ENCODE measurements around the gene SMIM35.

Gene SMIM35

GRCh38 chr11:118028626-118029025 lies 58.1 kb downstream of the SMIM35 start:
- TF ChIP-seq CTCF (conservative IDR thresholded peaks at IDR 0.05; ENCODE audit: low read depth, low read length) = no peak
- no peak overlapping the region for H3K4me3 ChIP-seq (ENCODE audit: low read length)
- no peak for DNase-seq (ENCODE audit: low read depth)

- H3K4me3 ChIP-seq (ENCODE audit: low read length) = no peak overlapping the region
- TF ChIP-seq CTCF (conservative IDR thresholded peaks at IDR 0.05; ENCODE audit: low read depth, low read length) = no peak
- no peak for DNase-seq (ENCODE audit: low read depth)
Observed at GRCh38 chr11:118027694-118028093, 59.1 kb downstream of the SMIM35 start.

GRCh38 chr11:118021146-118021545 lies 65.6 kb downstream of the SMIM35 start:
- no peak for TF ChIP-seq CTCF (conservative IDR thresholded peaks at IDR 0.05; ENCODE audit: low read depth, low read length)
- DNase-seq (ENCODE audit: low read depth) = no peak
- H3K4me3 ChIP-seq (ENCODE audit: low read length) = no peak overlapping the region

GRCh38 chr11:118018401-118018800 lies 68.4 kb downstream of the SMIM35 start:
- no peak for DNase-seq (ENCODE audit: low read depth)
- H3K4me3 ChIP-seq (ENCODE audit: low read length) = no peak overlapping the region
- TF ChIP-seq CTCF (conservative IDR thresholded peaks at IDR 0.05; ENCODE audit: low read depth, low read length) = no peak

- no peak for TF ChIP-seq CTCF (conservative IDR thresholded peaks at IDR 0.05; ENCODE audit: low read depth, low read length)
- no peak overlapping the region for H3K4me3 ChIP-seq (ENCODE audit: low read length)
- DNase-seq (ENCODE audit: low read depth) = no peak
Observed at GRCh38 chr11:118017631-118018315, 69.0 kb downstream of the SMIM35 start.

- TF ChIP-seq CTCF (conservative IDR thresholded peaks at IDR 0.05; ENCODE audit: low read depth, low read length) = no peak
- no peak overlapping the region for H3K4me3 ChIP-seq (ENCODE audit: low read length)
- no peak for DNase-seq (ENCODE audit: low read depth)
Observed at GRCh38 chr11:118017111-118017510, 69.7 kb downstream of the SMIM35 start.

GRCh38 chr11:118016104-118016503 lies 70.7 kb downstream of the SMIM35 start:
- DNase-seq (ENCODE audit: low read depth) = no peak
- TF ChIP-seq CTCF (conservative IDR thresholded peaks at IDR 0.05; ENCODE audit: low read depth, low read length) = no peak
- no peak overlapping the region for H3K4me3 ChIP-seq (ENCODE audit: low read length)

Data from retinal pigment epithelial cell (primary cell).